GM19463 (cell line): ENCODE results near the gene LCN6.
"Not testable (repeated sequence)": the region's sequence is repeated elsewhere in the genome, so short reads cannot be mapped to it uniquely, and the experiment has no call there.

ENCODE experiments used
- ATAC-seq: cut with Tn5 transposase; IDR thresholded peaks from one replicate; pipeline ENCODE4 v1.9.1; 2021; ENCODE audit warnings: mild to moderate bottlenecking, moderate library complexity; ENCODE audit not compliant: unreplicated experiment

LCN6 gene

GRCh38 chr9:136711751-136712689 lies 36.3 kb downstream of the LCN6 start, which contains the start of gene DIPK1B:
Gene DIPK1B (plus strand): TSS chr9:136712572. CDS start chr9:136712666, 94 bp downstream.
- ATAC-seq, result no peak

- ATAC-seq, result not testable (repeated sequence)
These were observed 37.1 kb downstream of the LCN6 start for GRCh38 chr9:136711219-136711648.

GRCh38 chr9:136710543-136710942 lies 37.8 kb downstream of the LCN6 start:
- no peak for ATAC-seq

- ATAC-seq, result no peak
These were observed 38.7 kb downstream of the LCN6 start for GRCh38 chr9:136709454-136710109.

GRCh38 chr9:136707849-136708517 lies 40.3 kb downstream of the LCN6 start:
- no peak for ATAC-seq

GRCh38 chr9:136707011-136707410 lies 41.3 kb downstream of the LCN6 start:
- ATAC-seq, result no peak

GRCh38 chr9:136705564-136705963 lies 42.8 kb downstream of the LCN6 start:
- ATAC-seq, result no peak

GRCh38 chr9:136704741-136705140 lies 43.6 kb downstream of the LCN6 start:
- ATAC-seq, result not testable (repeated sequence)

- no peak for ATAC-seq
These were observed 45.0 kb downstream of the LCN6 start for GRCh38 chr9:136703276-136703860.

GRCh38 chr9:136701668-136702053 lies 46.7 kb downstream of the LCN6 start:
- ATAC-seq, result no peak

- no peak for ATAC-seq
These were observed 47.2 kb downstream of the LCN6 start for GRCh38 chr9:136700959-136701667.

GRCh38 chr9:136700304-136700703 lies 48.0 kb downstream of the LCN6 start:
- no peak for ATAC-seq

- ATAC-seq, result no peak
These were observed 49.6 kb downstream of the LCN6 start for GRCh38 chr9:136698635-136699246.

- no peak for ATAC-seq
These were observed 50.4 kb downstream of the LCN6 start for GRCh38 chr9:136697821-136698526.

- no peak for ATAC-seq
These were observed 51.0 kb downstream of the LCN6 start for GRCh38 chr9:136697146-136697820.

GRCh38 chr9:136696502-136696901 lies 51.8 kb downstream of the LCN6 start:
- ATAC-seq, result no peak

GRCh38 chr9:136695955-136696354 lies 52.4 kb downstream of the LCN6 start:
- ATAC-seq, result no peak

GRCh38 chr9:136695435-136695895 lies 52.9 kb downstream of the LCN6 start:
- ATAC-seq, result no peak

- ATAC-seq, result no peak
These were observed 53.5 kb downstream of the LCN6 start for GRCh38 chr9:136694872-136695247.
